ENCODE data around the gene CYTH4. TPM values are rescaled to one million over a fixed set of nuclear protein-coding genes. Genes with fewer than 3 reads are reported as not detected.

The CYTH4 gene
- total RNA-seq, 1 experiment from 2014 or later = 3.8 TPM

- intact Hi-C loops (cut with micrococcal nuclease) = no loop called here
- Histone ChIP-seq H3K9ac (ENCODE audit: low read length) (no peak overlapping the region), H3K4me1 (ENCODE audit: control insufficient read depth in 1 of 2, insufficient read depth in 2 of 2, low read length in 2 of 2) (peaks cover 34 to 39% of the 10 kb centered on the region in 2 experiments; a peak in 3 of 4 replicates), H3K79me2 (ENCODE audit: insufficient read depth, low read length) (no peaks in the 10 kb centered on the region), H3K27me3 (ENCODE audit: insufficient read depth, low read length) (no peaks in the 10 kb centered on the region), H3K27ac (ENCODE audit: low read depth, low read length) (no peak overlapping the region), H3K9me2 (ENCODE audit: insufficient read depth) (no peaks in the 10 kb centered on the region), H3K4me3 (replicated peaks in 1 of 2; ENCODE audit: low read depth in 1 of 2, low read length in 2 of 2) (no peak overlapping the region), H3K36me3 (ENCODE audit: control insufficient read depth in 1 of 2, insufficient read depth in 2 of 2, low read length in 2 of 2) (no peaks in the 10 kb centered on the region), H3K9me3 (ENCODE audit: control insufficient read depth in 1 of 2, insufficient read depth in 1 of 2, low read depth in 1 of 2, low read length in 2 of 2) (no peaks in the 10 kb centered on the region), H3K4me2 (ENCODE audit: low read length) (no peak overlapping the region), H4K20me1 (ENCODE audit: insufficient read depth) (no peaks in the 10 kb centered on the region), H2AFZ (ENCODE audit: low read depth, low read length, poor library complexity, severe bottlenecking) (no peak overlapping the region)
- BruUV-seq (replicated peaks) = no TSS peak
- DNase-seq (ENCODE audit: low read depth, low spot score) = no peak
- RAD21 ChIA-PET (ENCODE audit: low non-redundant PET in 1 of 2, low total read pairs in 2 of 2, uncharacterized antibody in 2 of 2, unreplicated experiment in 2 of 2) = no interaction called here
- TF ChIP-seq ATF3 (IDR thresholded peaks at IDR 0.05) = no peak
- no peak for TF ChIP-seq ZNF274 (IDR thresholded peaks at IDR 0.05; ENCODE audit: low read depth, low read length)
- TF ChIP-seq EZH2phosphoT487 (IDR thresholded peaks at IDR 0.05; ENCODE audit: borderline replicate concordance) = no peak
- no peak for TF ChIP-seq CEBPB (IDR thresholded peaks at IDR 0.05; ENCODE audit: low read depth)
- TF ChIP-seq POLR2AphosphoS5 (IDR thresholded peaks at IDR 0.05; ENCODE audit: low read depth, low read length) = no peak
- no peak for TF ChIP-seq TCF7L2 (IDR thresholded peaks at IDR 0.05; ENCODE audit: borderline replicate concordance, extremely low read depth, insufficient read depth, insufficient read length)
- no peak for TF ChIP-seq SP1 (IDR thresholded peaks at IDR 0.05; ENCODE audit: low read depth)
- TF ChIP-seq JUND (IDR thresholded peaks at IDR 0.05) = no peak
- TF ChIP-seq ELF1 (IDR thresholded peaks at IDR 0.05; ENCODE audit: borderline replicate concordance, low read depth) = no peak
- CTCF ChIA-PET = no interaction called here
- POLR2A ChIA-PET = no interaction called here
- no peak for ATAC-seq
Observed at GRCh38 chr22:37349043-37349814, 66.9 kb downstream of the CYTH4 start.

- no peaks in the 10 kb centered on the region for H3K79me2 ChIP-seq (ENCODE audit: insufficient read depth, low read length)
- TF ChIP-seq ZNF274 (IDR thresholded peaks at IDR 0.05; ENCODE audit: low read depth, low read length) (no peak), CTCF (IDR thresholded peaks at IDR 0.05 in 2 of 3, conservative IDR thresholded peaks at IDR 0.05 in 1 of 3; ENCODE audit: borderline replicate concordance in 1 of 3, insufficient read depth in 1 of 3, low read depth in 2 of 3, low read length in 2 of 3) (0 out of 6 replicates have a peak, but pooled peaks of 1 of the 3 experiments have one; percentile 8), SIN3A (IDR thresholded peaks at IDR 0.05; ENCODE audit: low read depth) (no peak), CBX3 (IDR thresholded peaks at IDR 0.05; ENCODE audit: low read depth) (no peak), ELF1 (IDR thresholded peaks at IDR 0.05; ENCODE audit: borderline replicate concordance, low read depth) (no peak), EZH2phosphoT487 (IDR thresholded peaks at IDR 0.05; ENCODE audit: borderline replicate concordance) (no peak)
- intact Hi-C loops (cut with micrococcal nuclease) = no loop called here
- ChIA-PET CTCF (interaction anchor here (0.6 kb wide), 1 partner anchor 73 kb away, joined by 3 read pairs; no protein-coding TSS in a partner anchor), RAD21 (ENCODE audit: low non-redundant PET in 1 of 2, low total read pairs in 2 of 2, uncharacterized antibody in 2 of 2, unreplicated experiment in 2 of 2) (no interaction called here), POLR2A (no interaction called here)
- no peaks in the 10 kb centered on the region for H4K20me1 ChIP-seq (ENCODE audit: insufficient read depth)
- no peaks in the 10 kb centered on the region for H3K9me3 ChIP-seq (ENCODE audit: control insufficient read depth in 1 of 2, insufficient read depth in 1 of 2, low read depth in 1 of 2, low read length in 2 of 2)
- no peaks in the 10 kb centered on the region for H3K36me3 ChIP-seq (ENCODE audit: control insufficient read depth in 1 of 2, insufficient read depth in 2 of 2, low read length in 2 of 2)
- peaks cover 14 to 22% of the 10 kb centered on the region in 2 experiments; a peak in 3 of 4 replicates for H3K4me1 ChIP-seq (ENCODE audit: control insufficient read depth in 1 of 2, insufficient read depth in 2 of 2, low read length in 2 of 2)
- no peak for DNase-seq (ENCODE audit: low read depth, low spot score)
- no peak overlapping the region for H3K9ac ChIP-seq (ENCODE audit: low read length)
- H3K27ac ChIP-seq (ENCODE audit: low read depth, low read length) = no peak overlapping the region
- H3K4me2 ChIP-seq (ENCODE audit: low read length) = no peak overlapping the region
- ATAC-seq = peak; percentile 73
- no TSS peak for BruUV-seq (replicated peaks)
- H2AFZ ChIP-seq (ENCODE audit: low read depth, low read length, poor library complexity, severe bottlenecking) = no peak overlapping the region
- no peaks in the 10 kb centered on the region for H3K9me2 ChIP-seq (ENCODE audit: insufficient read depth)
- H3K4me3 ChIP-seq (replicated peaks in 1 of 2; ENCODE audit: low read depth in 1 of 2, low read length in 2 of 2) = no peak overlapping the region
- no peaks in the 10 kb centered on the region for H3K27me3 ChIP-seq (ENCODE audit: insufficient read depth, low read length)
Observed at GRCh38 chr22:37351232-37351631, 68.9 kb downstream of the CYTH4 start.

All from HCT116 (cell line).